Inflammatory macrophage (primary cell): Measurements from ENCODE around the gene DNAH11.
A peak's percentile ranks its signal among the peaks of the same experiment; 100 is the strongest.

Source experiments
- DNase-seq, 2 donors: peaks; one replicate each; pipeline ENCODE4 v3.0.0-alpha.2; 2020 to 2022

DNAH11 gene

GRCh38 chr7:21939136-21939857, 396.5 kb downstream of the DNAH11 start:
- no peak for DNase-seq

DNA sequence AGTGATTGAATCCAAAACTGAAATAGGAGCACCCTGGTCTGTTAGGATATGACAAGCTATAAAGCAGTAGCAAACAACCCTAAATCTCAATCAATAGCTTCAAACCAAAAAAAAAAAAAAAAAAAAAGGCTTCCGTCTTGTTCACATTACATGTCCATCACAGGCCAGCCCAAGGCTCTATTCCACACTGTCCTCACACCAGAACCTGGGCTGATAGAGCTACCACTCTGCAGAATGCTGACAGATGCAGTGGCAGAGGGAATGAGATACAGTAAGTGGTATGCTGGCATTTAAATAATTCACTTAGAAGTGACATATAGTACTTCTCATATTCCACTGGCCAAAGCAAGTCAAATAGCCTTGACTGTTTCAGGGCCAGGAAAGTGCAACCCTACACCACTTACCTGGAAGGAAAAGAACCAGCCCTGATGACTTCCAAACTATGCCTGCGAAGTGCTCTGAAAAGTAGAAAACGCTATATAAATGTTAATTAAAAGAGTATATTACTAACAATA, 397.1 kb downstream of the DNAH11 start:
- DNase-seq = no peak

DNA sequence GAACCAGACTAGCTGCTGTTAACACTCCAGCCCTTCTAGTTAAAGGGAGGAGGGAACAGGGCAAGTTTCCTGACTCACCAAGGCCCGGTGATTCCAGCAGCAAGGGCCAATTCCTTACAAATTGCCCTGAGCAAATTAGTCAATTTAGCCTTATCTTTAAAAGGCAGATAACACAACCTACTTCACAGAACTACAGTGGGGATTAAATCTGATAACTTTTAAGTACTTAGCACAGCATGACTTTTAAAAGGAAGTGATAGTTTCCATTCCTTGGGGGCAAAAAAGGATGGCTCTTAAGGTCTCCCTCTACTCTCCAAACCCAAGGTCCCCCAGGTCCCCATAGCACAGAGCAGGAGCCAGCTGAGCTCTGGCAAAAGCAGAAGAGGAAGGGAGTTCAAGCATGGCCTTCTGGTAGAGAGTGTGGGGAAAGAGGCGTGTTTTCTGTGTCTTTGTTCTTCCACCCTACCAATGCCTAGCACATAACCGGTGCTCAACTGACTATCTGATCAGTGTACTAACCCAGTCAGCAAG, 398.8 kb downstream of the DNAH11 start:
- peak; percentile 18 to 54 for DNase-seq

- no peak for DNase-seq
These were observed 400.1 kb downstream of the DNAH11 start for GRCh38 chr7:21942955-21943354.

GRCh38 chr7:21943436-21943835, 400.6 kb downstream of the DNAH11 start:
- DNase-seq = no peak

GRCh38 chr7:21944616-21945453, 402.0 kb downstream of the DNAH11 start:
- DNase-seq = peak; percentile 53 to 66

- DNase-seq = peak; percentile 67 to 68
These were observed 402.8 kb downstream of the DNAH11 start, which contains the start of gene CDCA7L for GRCh38 chr7:21945454-21946221. Gene CDCA7L (minus strand): TSS chr7:21945899. CDS start chr7:21945804, 95 bp downstream.

GRCh38 chr7:21946222-21946709, 403.4 kb downstream of the DNAH11 start:
- no peak for DNase-seq

- no peak for DNase-seq
These were observed 404.2 kb downstream of the DNAH11 start for GRCh38 chr7:21947056-21947455.

DNA sequence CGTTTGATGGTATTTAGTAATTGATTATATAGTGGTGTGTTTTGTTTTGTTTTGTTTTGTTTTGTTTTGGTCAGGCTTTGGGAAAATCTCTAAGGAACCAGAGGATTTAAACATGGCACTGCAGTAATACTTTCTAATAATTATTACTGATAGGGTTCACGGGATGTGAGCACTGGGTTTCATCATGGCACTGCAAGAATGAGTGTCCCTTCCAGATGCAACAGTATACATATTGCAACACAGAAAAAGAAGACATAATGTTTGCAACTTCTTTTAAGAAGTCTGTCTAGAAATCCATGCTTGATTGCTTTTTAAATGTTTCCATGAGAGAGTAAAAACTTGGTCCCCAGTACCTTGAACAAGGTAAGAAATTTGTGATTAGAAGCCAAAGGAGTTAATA, 405.1 kb downstream of the DNAH11 start:
- DNase-seq = peak; percentile 43 to 78

GRCh38 chr7:21948364-21948763, 405.5 kb downstream of the DNAH11 start:
- DNase-seq = no peak

- DNase-seq = no peak
These were observed 406.2 kb downstream of the DNAH11 start for GRCh38 chr7:21948887-21949540.
